OCI-LY3 (cell line): Measurements from ENCODE around the gene CFAP99.
"Not testable (repeated sequence)": the region's sequence is repeated elsewhere in the genome, so short reads cannot be mapped to it uniquely, and the experiment has no call there.

Experiments used
- EZH2phosphoT487 ChIP-seq: fragments of 200-600 bp; shearing (Covaris generic); IDR thresholded peaks from 2 replicates; pipeline ENCODE4 v1.6.1; 2018; ENCODE audit warnings: antibody characterized with exemption, mixed run types, low read depth
- TF ChIP-seq, protein P1 (sequence below): fragments of 200-600, 300-600 bp; sonication (generic); IDR thresholded peaks from 2 replicates; pipeline ENCODE4 v1.5.1; 2014; ENCODE audit warnings: antibody characterized with exemption, low read length, low read depth

DNA sequence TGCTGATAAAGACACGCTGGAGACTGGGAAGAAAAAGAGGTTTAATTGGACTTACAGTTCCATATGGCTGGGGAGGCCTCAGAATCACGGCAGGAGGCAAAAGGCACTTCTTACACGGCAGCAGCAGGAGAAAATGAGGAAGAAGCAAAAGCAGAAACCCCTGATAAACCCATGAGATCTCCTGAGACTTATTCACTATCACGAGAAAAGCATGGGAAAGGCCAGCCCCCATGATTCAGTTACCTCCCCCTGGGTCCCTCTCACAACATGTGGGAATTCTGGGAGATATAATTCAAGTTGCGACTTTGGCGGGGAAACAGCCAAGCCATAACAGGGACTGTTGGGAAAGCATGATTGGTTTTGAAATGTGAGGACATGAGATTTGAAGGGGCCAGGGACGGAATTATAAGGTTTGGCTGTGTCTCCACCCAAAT, 36.0 kb upstream of the CFAP99 start:
- TF ChIP-seq, protein P1, sequence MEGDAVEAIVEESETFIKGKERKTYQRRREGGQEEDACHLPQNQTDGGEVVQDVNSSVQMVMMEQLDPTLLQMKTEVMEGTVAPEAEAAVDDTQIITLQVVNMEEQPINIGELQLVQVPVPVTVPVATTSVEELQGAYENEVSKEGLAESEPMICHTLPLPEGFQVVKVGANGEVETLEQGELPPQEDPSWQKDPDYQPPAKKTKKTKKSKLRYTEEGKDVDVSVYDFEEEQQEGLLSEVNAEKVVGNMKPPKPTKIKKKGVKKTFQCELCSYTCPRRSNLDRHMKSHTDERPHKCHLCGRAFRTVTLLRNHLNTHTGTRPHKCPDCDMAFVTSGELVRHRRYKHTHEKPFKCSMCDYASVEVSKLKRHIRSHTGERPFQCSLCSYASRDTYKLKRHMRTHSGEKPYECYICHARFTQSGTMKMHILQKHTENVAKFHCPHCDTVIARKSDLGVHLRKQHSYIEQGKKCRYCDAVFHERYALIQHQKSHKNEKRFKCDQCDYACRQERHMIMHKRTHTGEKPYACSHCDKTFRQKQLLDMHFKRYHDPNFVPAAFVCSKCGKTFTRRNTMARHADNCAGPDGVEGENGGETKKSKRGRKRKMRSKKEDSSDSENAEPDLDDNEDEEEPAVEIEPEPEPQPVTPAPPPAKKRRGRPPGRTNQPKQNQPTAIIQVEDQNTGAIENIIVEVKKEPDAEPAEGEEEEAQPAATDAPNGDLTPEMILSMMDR, result not testable (repeated sequence)
- not testable (repeated sequence) for TF ChIP-seq EZH2phosphoT487
